Skin of body (tissue), 2 donors: ENCODE measurements around the gene IL10RB. TPM values are rescaled to one million over a fixed set of nuclear protein-coding genes. Genes with fewer than 3 reads are reported as not detected.
A peak's percentile ranks its signal among the peaks of the same experiment; 100 is the strongest.
"Not testable (repeated sequence)": the region's sequence is repeated elsewhere in the genome, so short reads cannot be mapped to it uniquely, and the experiment has no call there.

Experiments used
- DNase-seq: peaks from one replicate; lab custom pipeline; 2025; lab: John Stamatoyannopoulos, UW
- total RNA-seq: library from RNA; depleted of rRNA; stranded (reverse); fragments of >200 nt; gene quantifications from one replicate; pipeline ENCODE4 v1.2.3, GENCODE V29; 2014

The IL10RB gene
- total RNA-seq, 1 donor from 2014 or later: 28.9 TPM

GRCh38 chr21:33300701-33301631 lies 34.8 kb downstream of the IL10RB start:
- DNase-seq: no peak

DNA sequence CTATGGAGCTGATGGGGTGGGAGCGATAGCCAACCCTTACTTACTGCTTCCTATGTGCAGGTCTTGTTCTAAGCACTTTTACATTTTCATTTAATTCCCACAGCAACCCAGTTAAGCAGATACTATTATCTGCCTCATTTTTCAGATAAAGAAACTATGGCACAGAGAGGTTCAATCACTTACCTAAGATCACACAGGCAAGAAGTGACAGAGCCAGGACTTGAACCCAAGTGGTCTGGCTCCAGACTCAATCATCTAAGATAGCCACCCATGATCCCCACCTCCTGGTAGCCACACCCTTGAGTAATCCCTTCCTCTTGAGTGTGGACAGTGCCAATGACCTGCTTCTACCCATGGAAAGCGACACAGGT lies 35.5 kb downstream of the IL10RB start:
- DNase-seq: no peak

DNA sequence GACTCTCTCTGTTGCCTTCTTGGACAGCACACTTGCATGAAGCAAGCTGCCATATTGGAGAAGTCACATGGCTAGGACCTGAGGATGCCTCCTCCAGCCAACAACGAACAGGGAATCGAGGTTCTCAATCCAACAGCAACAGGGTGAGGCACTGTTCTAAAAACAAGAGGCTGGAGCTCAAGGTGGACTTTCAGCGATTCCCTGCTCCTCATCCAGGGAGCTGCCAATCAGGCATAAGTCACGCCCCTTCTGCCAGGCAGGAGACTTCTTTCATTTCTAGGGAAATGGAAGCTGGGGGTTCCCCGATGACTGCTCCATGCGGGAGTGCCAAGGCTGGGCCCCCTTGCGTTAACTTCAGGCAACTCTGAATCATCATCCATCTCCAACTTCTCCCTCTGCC lies 35.9 kb downstream of the IL10RB start:
- DNase-seq: no peak

GRCh38 chr21:33302796-33303195 lies 36.6 kb downstream of the IL10RB start:
- no peak for DNase-seq

- DNase-seq: no peak
Observed at GRCh38 chr21:33305344-33305671, 39.1 kb downstream of the IL10RB start.

- no peak for DNase-seq
Observed at GRCh38 chr21:33305938-33306337, 39.8 kb downstream of the IL10RB start.

- peak; percentile 69 for DNase-seq
Observed at GRCh38 chr21:33308586-33309490, 42.7 kb downstream of the IL10RB start.

DNA sequence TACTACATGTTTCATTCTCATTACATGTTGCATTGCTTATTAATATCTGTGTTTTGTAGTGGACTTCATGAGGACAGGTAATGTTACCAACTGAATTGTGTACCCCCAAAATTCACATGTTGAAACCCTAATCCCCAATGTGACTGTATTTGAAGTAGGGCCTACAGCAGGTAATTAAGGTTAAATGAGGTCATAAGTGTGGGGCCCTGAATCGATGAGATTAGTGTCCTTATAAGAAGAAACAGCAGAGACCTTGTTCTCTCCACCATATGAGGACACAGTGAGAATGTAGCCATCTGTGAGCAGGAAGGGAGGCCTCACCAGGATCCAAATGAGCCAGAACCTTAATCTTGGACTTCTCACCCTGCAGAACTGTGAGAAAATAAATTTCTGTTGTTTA lies 43.6 kb downstream of the IL10RB start:
- DNase-seq: no peak

GRCh38 chr21:33312121-33312520 lies 46.0 kb downstream of the IL10RB start:
- DNase-seq: no peak

- no peak for DNase-seq
Observed at GRCh38 chr21:33313183-33313582, 47.0 kb downstream of the IL10RB start.

GRCh38 chr21:33313611-33314010 lies 47.4 kb downstream of the IL10RB start:
- DNase-seq: no peak

GRCh38 chr21:33314111-33314510 lies 47.9 kb downstream of the IL10RB start:
- DNase-seq: no peak

DNA sequence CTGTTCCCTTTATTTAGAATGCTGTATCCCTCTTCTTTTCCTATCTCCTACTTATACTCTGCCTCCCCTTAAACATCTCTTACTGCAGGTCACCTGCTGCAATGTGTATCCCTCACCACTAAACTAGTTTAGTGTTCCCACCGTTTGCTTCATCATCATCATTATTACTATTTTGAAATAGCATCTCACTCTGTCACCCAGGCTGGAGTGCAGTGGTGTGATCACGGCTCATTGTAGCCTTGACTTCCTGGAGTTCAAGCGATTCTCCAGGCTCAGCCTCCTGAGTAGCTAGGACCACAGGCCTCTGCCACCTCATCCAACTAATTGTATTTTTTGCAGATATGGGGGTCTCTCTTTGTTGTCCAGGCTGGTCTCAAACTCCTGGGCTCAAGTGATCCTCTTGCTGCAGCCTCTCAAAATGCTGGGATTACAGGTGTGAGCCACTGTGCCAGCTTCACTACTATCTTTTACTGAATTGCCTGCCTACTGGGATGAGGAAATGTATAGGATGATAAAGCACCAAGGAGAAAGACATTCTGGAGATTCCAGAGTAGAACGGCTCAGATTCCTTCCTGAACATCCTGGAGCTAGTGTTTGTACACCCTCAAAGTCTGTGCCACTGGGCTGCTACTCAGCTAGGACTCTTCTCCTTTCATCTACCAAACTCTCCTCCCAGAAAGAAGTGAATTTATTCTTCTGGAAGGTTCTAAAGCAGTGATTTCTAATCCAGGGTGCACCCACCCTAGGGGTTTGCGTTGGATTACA lies 50.0 kb downstream of the IL10RB start:
- no peak for DNase-seq

DNA sequence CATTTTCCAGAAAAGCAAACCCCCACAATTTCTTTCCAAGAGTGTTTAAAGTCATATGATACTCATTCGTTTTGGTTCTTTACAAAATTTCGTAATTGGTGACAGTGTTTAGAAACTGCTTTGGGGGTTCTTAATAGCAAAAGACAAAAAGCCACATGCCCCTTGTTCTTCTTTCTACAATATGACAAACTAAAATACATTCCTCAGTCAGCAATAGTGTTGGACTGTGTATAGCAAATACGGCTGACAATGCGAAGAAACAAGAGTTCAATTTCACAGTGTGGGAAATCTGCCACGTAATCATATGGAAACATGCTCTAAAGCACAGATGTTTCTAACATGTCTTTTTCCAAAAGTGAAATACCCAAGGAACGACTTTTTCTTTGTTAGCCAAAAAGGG lies 51.0 kb downstream of the IL10RB start:
- DNase-seq: peak; percentile 95

GRCh38 chr21:33317786-33318486 lies 51.8 kb downstream of the IL10RB start:
- DNase-seq: no peak

- DNase-seq: not testable (repeated sequence)
Observed at GRCh38 chr21:33321005-33321404, 54.8 kb downstream of the IL10RB start.

- not testable (repeated sequence) for DNase-seq
Observed at GRCh38 chr21:33323610-33324009, 57.4 kb downstream of the IL10RB start.

DNA sequence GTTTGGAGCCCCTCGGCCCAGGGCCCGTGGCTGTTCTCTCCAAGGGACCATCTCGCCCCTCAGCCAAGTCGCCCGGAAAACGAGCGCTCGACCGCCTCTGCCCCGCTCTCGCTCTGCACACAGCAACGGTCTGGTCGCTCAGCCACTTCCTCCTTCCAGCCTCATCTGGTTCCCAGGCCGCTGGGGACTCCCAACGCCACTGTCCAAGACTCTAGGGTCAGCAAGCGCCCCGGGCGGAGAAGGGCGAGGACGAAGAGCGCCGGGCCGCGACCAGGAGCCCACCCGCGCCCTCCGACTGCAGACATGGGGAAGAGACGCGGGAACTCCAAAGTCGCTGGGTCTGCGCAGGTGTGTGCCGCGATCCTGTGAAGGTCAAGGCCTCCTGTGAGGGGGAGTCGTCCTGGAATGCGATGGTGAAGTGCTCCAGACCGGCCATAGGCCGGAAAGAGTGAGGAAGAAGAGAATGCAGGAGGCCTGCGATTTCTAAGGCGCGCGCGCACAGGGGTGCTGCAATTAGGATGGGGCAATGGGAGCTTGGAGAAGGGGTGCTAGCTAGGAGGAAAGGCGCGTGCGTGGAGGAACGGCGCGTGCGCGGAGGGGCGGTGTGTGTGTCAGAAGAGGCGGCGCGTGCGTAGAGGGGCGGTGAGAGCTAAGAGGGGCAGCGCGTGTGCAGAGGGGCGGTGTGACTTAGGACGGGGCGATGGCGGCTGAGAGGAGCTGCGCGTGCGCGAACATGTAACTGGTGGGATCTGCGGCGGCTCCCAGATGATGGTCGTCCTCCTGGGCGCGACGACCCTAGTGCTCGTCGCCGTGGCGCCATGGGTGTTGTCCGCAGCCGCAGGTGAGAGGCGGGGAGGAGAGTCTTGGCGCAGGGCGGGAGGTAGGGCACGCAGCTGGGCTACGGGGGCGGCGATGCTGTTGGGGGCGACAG lies 58.4 kb downstream of the IL10RB start, which contains the start of gene IFNAR1:
Gene IFNAR1, plus strand, starts transcription at position 680 of the 931 bp plus-strand sequence. Its CDS starts 86 bp downstream, at position 766.
- peak; percentile 98 for DNase-seq

- peak; percentile 75 for DNase-seq
Observed at GRCh38 chr21:33325222-33326067, 59.3 kb downstream of the IL10RB start.
